ENCODE results near the gene M1AP.

- TF ChIP-seq CTCF (IDR thresholded peaks at IDR 0.05; ENCODE audit: borderline replicate concordance, extremely low read depth, low read length, poor library complexity, severe bottlenecking), result no peak
- TF ChIP-seq EZH2 (IDR thresholded peaks at IDR 0.05; ENCODE audit: borderline replicate concordance, low read depth, low read length, severe bottlenecking), result no peak
Measured at GRCh38 chr2:74567881-74568280, 80.2 kb downstream of the M1AP start.

All from DND-41 (cell line).